HG03354 (cell line): Measurements from ENCODE around the gene STRADB.

Experiments used
- ATAC-seq: cut with Tn5 transposase; IDR thresholded peaks from one replicate; pipeline ENCODE4 v1.9.1; 2021; ENCODE audit warnings: mild to moderate bottlenecking; ENCODE audit not compliant: unreplicated experiment, poor library complexity, severe bottlenecking

STRADB gene

DNA sequence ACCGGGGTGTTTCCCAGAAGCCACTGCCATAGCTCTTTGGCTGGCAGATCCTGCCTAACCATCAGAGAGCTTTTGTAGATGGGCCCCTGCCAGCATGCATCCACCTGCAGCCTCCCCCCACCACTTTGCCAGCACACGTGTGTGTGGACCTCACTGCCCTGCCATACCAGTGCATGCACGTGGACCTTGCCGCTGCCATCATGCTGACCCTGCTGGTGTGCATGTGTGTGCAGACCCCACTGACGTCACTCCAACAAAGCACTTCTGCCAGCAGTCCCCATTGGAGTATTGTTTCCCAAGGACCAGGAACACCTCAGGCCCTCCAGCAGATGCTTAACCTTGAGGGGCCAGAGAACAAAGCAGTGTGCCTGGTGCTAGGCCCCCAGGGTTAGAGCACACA lies 71.4 kb downstream of the STRADB start:
- ATAC-seq, result no peak

DNA sequence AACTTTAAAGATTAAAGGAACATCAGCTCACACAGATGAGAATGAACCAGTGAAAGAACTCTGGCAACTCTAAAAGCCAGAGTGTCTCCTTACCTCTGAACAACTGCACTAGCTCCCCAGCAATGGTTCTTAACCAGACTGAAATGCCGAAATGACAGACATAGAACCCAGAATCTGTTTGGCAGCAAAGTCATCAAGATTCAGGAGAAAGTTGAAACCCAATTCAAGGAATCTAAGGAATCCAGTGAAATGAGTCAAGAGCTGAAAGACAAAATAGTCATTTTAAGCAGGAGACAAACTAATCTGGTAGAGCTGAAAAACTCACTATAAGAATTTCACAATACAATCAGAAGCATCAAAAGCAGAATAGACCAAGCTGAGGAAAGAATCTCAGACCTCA lies 72.0 kb downstream of the STRADB start:
- no peak for ATAC-seq
